GM23338 (cell line): Measurements from ENCODE around the gene TMEM167B. TPM values are rescaled to one million over a fixed set of nuclear protein-coding genes. Genes with fewer than 3 reads are reported as not detected.
"Not testable (repeated sequence)": the region's sequence is repeated elsewhere in the genome, so short reads cannot be mapped to it uniquely, and the experiment has no call there.

Experiments used
- ATAC-seq: fragments of 200-7000 bp; cut with Tn5 transposase; 3 replicates; pipeline ENCODE4 v1.9.1; 2020
- DNase-seq: peaks from one replicate; pipeline ENCODE4 v3.0.0-alpha.2; 2015; ENCODE audit warnings: low spot score
- H2AFZ ChIP-seq: fragments of 200-600 bp; sonication (generic); 2 replicates; pipeline ENCODE4 v1.8.0; 2016; ENCODE audit warnings: antibody characterized with exemption, mild to moderate bottlenecking, moderate library complexity
- H3F3A ChIP-seq: fragments of 200-600 bp; sonication (generic); replicated peaks from 2 replicates; pipeline ENCODE4 v1.8.0; 2017; ENCODE audit warnings: antibody characterized with exemption, mixed run types, low read depth
- H3K27ac ChIP-seq: fragments of 200-600 bp; sonication (generic); 2 replicates; pipeline ENCODE4 v1.6.1; 2016; ENCODE audit warnings: low read depth
- H3K27me3 ChIP-seq: fragments of 200-600 bp; sonication (generic); 2 replicates; pipeline ENCODE4 v1.8.0; 2016; ENCODE audit warnings: mild to moderate bottlenecking, mixed run types, moderate library complexity; ENCODE audit not compliant: insufficient read depth
- H3K36me3 ChIP-seq: fragments of 200-600 bp; sonication (generic); 2 replicates; pipeline ENCODE4 v1.8.0; 2016; ENCODE audit warnings: mild to moderate bottlenecking; ENCODE audit not compliant: insufficient read depth
- H3K4me1 ChIP-seq: fragments of 200-600 bp; sonication (generic); 2 replicates; pipeline ENCODE4 v1.8.0; 2016; ENCODE audit warnings: mild to moderate bottlenecking, moderate library complexity; ENCODE audit not compliant: insufficient read depth
- H3K4me2 ChIP-seq: fragments of 200-600 bp; sonication (generic); 2 replicates; pipeline ENCODE4 v1.7.1; 2017; ENCODE audit warnings: mixed run types
- H3K4me3 ChIP-seq: fragments of 200-600 bp; sonication (generic); 2 replicates; pipeline ENCODE4 v1.6.1; 2016; ENCODE audit warnings: mixed run types
- H3K79me2 ChIP-seq: fragments of 200-600 bp; sonication (generic); replicated peaks from 2 replicates; pipeline ENCODE4 v1.8.0; 2017; ENCODE audit warnings: mild to moderate bottlenecking; ENCODE audit not compliant: insufficient read depth
- H3K9me2 ChIP-seq: fragments of 200-600 bp; sonication (generic); 2 replicates; pipeline ENCODE4 v1.8.0; 2017; ENCODE audit not compliant: insufficient read depth
- H4K20me1 ChIP-seq: fragments of 200-600 bp; sonication (generic); replicated peaks from 2 replicates; pipeline ENCODE4 v1.8.0; 2017; ENCODE audit warnings: mild to moderate bottlenecking; ENCODE audit not compliant: insufficient read depth
- H3K27ac Mint-ChIP-seq: 2 replicates; pipeline ENCODE4 v1.8.0; 2020; ENCODE audit warnings: inconsistent platforms, mild to moderate bottlenecking, moderate library complexity, mixed read lengths
- H3K27me3 Mint-ChIP-seq: 3 replicates; pipeline ENCODE4 v1.8.0; 2022; ENCODE audit warnings: low read depth, mild to moderate bottlenecking, moderate library complexity, mixed read lengths, inconsistent platforms; ENCODE audit not compliant: insufficient read depth, poor library complexity
- H3K36me3 Mint-ChIP-seq: 3 replicates; pipeline ENCODE4 v1.8.0; 2021; ENCODE audit warnings: low read depth, mild to moderate bottlenecking, inconsistent platforms, moderate library complexity, mixed read lengths
- H3K4me1 Mint-ChIP-seq: 3 replicates; pipeline ENCODE4 v1.8.0; 2020; ENCODE audit warnings: mild to moderate bottlenecking, inconsistent platforms, mixed read lengths
- H3K4me3 Mint-ChIP-seq: 3 replicates; pipeline ENCODE4 v1.8.0; 2021; ENCODE audit warnings: moderate library complexity, mild to moderate bottlenecking, inconsistent platforms, mixed read lengths
- H3K9me3 Mint-ChIP-seq: 3 replicates; pipeline ENCODE4 v1.8.0; 2020; ENCODE audit warnings: moderate library complexity, mild to moderate bottlenecking, inconsistent platforms, mixed read lengths
- CTCF ChIP-seq, 2 experiments: fragments of 200-600 bp in 1 of 2; sonication (generic) in 1 of 2; conservative IDR thresholded peaks; 2 replicates each; pipeline versions ENCODE4 v1.5.1 to v1.6.1; 2016 to 2017; ENCODE audit warnings: antibody characterized with exemption in 2 of 2, low read depth in 2 of 2, mild to moderate bottlenecking in 2 of 2, moderate library complexity in 1 of 2
- JUNB ChIP-seq: IDR thresholded peaks from one replicate; pipeline ENCODE4 v1.6.1; 2016; ENCODE audit warnings: antibody characterized with exemption; ENCODE audit not compliant: unreplicated experiment
- NANOG ChIP-seq: IDR thresholded peaks from 2 replicates; pipeline ENCODE4 v1.6.1; 2016; ENCODE audit warnings: antibody characterized with exemption, borderline replicate concordance
- ZNF331 ChIP-seq: fragments of 250-450 bp; sonication (Bioruptor Pico); IDR thresholded peaks from 2 replicates; pipeline ENCODE4 v1.5.0; 2020; ENCODE audit warnings: low read depth, mild to moderate bottlenecking, moderate library complexity
- ZNF462 ChIP-seq: fragments of 250-450 bp; sonication (Bioruptor Pico); IDR thresholded peaks from 2 replicates; pipeline ENCODE4 v1.5.0; 2020; ENCODE audit warnings: mild to moderate bottlenecking, moderate library complexity
- polyA plus RNA-seq: library from polyadenylated mRNA; unstranded; fragments of >200 nt; fragmentation: Nextera tagmentation; extraction: Ambion mirVana; gene quantifications from 2 replicates; pipeline ENCODE4 v1.2.1, GENCODE V29; 2016
- total RNA-seq: library from RNA; depleted of rRNA; stranded (reverse); fragments of >200 nt; shearing (Covaris generic); gene quantifications from 2 replicates; pipeline ENCODE4 v1.2.3, GENCODE V29; 2014

The TMEM167B gene
- total and polyA plus RNA-seq, 2 experiments from 2014 or later, result 9.8 to 10.7 TPM

- no peak overlapping the region for H3K4me3 ChIP-seq
- H3K27ac Mint-ChIP-seq, result no peak overlapping the region
- TF ChIP-seq CTCF (conservative IDR thresholded peaks at IDR 0.05; ENCODE audit: low read depth in 2 of 2) (no peak), NANOG (no peak), JUNB (no peak), ZNF462 (CRISPR knock-in tag) (no peak), ZNF331 (CRISPR knock-in tag) (no peak)
- ATAC-seq, result no peak
- no peaks in the 10 kb centered on the region for H3F3A ChIP-seq
- peaks cover 5% of the 10 kb centered on the region; the same call in 2 of the 3 replicates for H3K9me3 Mint-ChIP-seq
- H4K20me1 ChIP-seq, result no peaks in the 10 kb centered on the region
- no peaks in the 10 kb centered on the region for H3K4me1 Mint-ChIP-seq
- no peaks in the 10 kb centered on the region for H3K9me2 ChIP-seq
- H3K27ac ChIP-seq, result no peak overlapping the region
- DNase-seq, result no peak
- H2AFZ ChIP-seq, result no peak overlapping the region
- H3K4me1 ChIP-seq, result no peaks in the 10 kb centered on the region
- H3K27me3 Mint-ChIP-seq, result peaks cover 7% of the 10 kb centered on the region
- H3K79me2 ChIP-seq, result no peaks in the 10 kb centered on the region
- no peaks in the 10 kb centered on the region for H3K36me3 Mint-ChIP-seq
- no peaks in the 10 kb centered on the region for H3K36me3 ChIP-seq
- H3K27me3 ChIP-seq, result no peaks in the 10 kb centered on the region
- H3K4me2 ChIP-seq, result no peak overlapping the region
- no peak overlapping the region for H3K4me3 Mint-ChIP-seq
These were observed 40.2 kb upstream of the TMEM167B start for GRCh38 chr1:109050228-109050995.

DNA sequence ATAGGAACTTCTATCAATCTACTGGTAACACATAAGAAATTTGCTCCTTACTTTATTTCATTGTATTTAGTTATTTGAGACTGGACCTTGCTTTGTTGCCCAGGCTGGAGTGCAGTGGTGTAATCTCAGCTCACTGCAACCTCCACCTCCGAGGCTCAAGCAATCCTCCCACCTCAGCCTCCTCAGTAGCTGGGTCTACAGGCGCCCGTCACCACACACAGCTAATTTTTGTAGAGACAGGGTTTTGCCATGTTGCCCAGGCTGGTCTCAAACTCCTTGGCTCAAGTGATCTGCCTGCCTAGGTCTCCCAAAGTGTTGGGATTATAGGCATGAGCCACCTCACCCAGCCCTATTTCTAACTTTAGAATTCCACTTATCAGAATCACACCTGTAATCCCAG lies 38.4 kb upstream of the TMEM167B start:
- H3K36me3 Mint-ChIP-seq, H3K4me3 ChIP-seq, H3K27me3 ChIP-seq, H2AFZ ChIP-seq, H3K27ac Mint-ChIP-seq, ATAC-seq, H3K79me2 ChIP-seq, H3K4me2 ChIP-seq, H3K27me3 Mint-ChIP-seq, H3K27ac ChIP-seq, H3K4me1 ChIP-seq, H3F3A ChIP-seq, H3K4me1 Mint-ChIP-seq, DNase-seq, H3K9me2 ChIP-seq, H4K20me1 ChIP-seq, H3K9me3 Mint-ChIP-seq, H3K36me3 ChIP-seq, H3K4me3 Mint-ChIP-seq: not testable (repeated sequence)
